Natural killer cell (primary cell): ENCODE data around the gene SELENOI. TPM values are rescaled to one million over a fixed set of nuclear protein-coding genes. Genes with fewer than 3 reads are reported as not detected.

Experiments
- ATAC-seq, 3 donors: fragments of 150-1000 bp in 2 of 3; fragments of 200-7000 bp in 1 of 3; cut with Tn5 transposase; 1 replicate in 1 of 3; 2 replicates in 2 of 3; pipeline ENCODE4 v1.10.0; 2021; ENCODE audit warnings: mild to moderate bottlenecking in 2 of 3, moderate library complexity in 2 of 3
- DNase-seq, 2 donors: peaks; one replicate each; pipeline versions ENCODE4 v3.0.0 to v3.0.0-alpha.2; 2013 to 2021; ENCODE audit warnings: mixed read lengths in 1 of 2
- H3K27ac ChIP-seq: one replicate; pipeline ENCODE4 v1.5.1; 2013; ENCODE audit warnings: mild to moderate bottlenecking, low read length
- H3K27me3 ChIP-seq: one replicate; pipeline ENCODE4 v1.6.1; 2013; ENCODE audit warnings: low read length; ENCODE audit not compliant: control insufficient read depth, insufficient read depth
- H3K36me3 ChIP-seq: one replicate; pipeline ENCODE4 v1.6.1; 2013; ENCODE audit warnings: low read length; ENCODE audit not compliant: control insufficient read depth, insufficient read depth
- H3K4me1 ChIP-seq: one replicate; pipeline ENCODE4 v1.6.1; 2013; ENCODE audit warnings: low read length; ENCODE audit not compliant: control insufficient read depth, insufficient read depth
- H3K4me3 ChIP-seq: one replicate; pipeline ENCODE4 v1.5.1; 2013; ENCODE audit warnings: low read length
- H3K9me3 ChIP-seq: one replicate; pipeline ENCODE4 v1.6.1; 2013; ENCODE audit warnings: low read length; ENCODE audit not compliant: control insufficient read depth, insufficient read depth
- H3K27ac Mint-ChIP-seq, 2 donors: one replicate each; pipeline ENCODE4 v1.8.0; 2022; ENCODE audit warnings: mild to moderate bottlenecking in 2 of 2, mixed read lengths in 2 of 2, moderate library complexity in 1 of 2
- H3K27me3 Mint-ChIP-seq, 2 donors: one replicate each; pipeline ENCODE4 v1.8.0; 2022; ENCODE audit warnings: low read depth in 2 of 2, mixed read lengths in 2 of 2
- H3K36me3 Mint-ChIP-seq: one replicate; pipeline ENCODE4 v1.8.0; 2022; ENCODE audit warnings: mixed read lengths
- H3K4me1 Mint-ChIP-seq, 2 donors: one replicate each; pipeline ENCODE4 v1.8.0; 2022; ENCODE audit warnings: mixed read lengths in 2 of 2
- H3K4me3 Mint-ChIP-seq: one replicate; pipeline ENCODE4 v1.8.0; 2022; ENCODE audit warnings: mild to moderate bottlenecking, moderate library complexity, mixed read lengths
- H3K9me3 Mint-ChIP-seq, 2 donors: one replicate each; pipeline ENCODE4 v1.8.0; 2022; ENCODE audit warnings: mixed read lengths in 2 of 2
- WGBS: methylation state at CpG from one replicate; pipeline ENCODE4 v1.1.7; 2013; ENCODE audit warnings: missing lambda C conversion rate; ENCODE audit not compliant: insufficient coverage; 5-methylcytosine and 5-hydroxymethylcytosine counted together
- intact Hi-C: fragments of 100-400 bp; cut with micrococcal nuclease; formaldehyde crosslinking; loops from one replicate; pipeline ENCODE4 v1.14.2; 2022
- total RNA-seq, 4 donors: library from RNA; stranded (reverse); fragments of 120-200 nt in 1 of 4; gene quantifications; one replicate each; pipeline versions ENCODE4 v1.2.3 to v1.2.4, GENCODE V29; 2013 to 2022
- TF ChIP-seq, protein P1 (sequence below): fragments of 200-600 bp; IDR thresholded peaks from one replicate; pipeline ENCODE4 v1.8.0; 2022; ENCODE audit warnings: antibody characterized with exemption

SELENOI gene
- total RNA-seq, 3 donors from 2014 or later (not counting 1 experiment from before 2014, with no cell fraction given), result 28.1 to 47.6 (median 36.4) TPM

DNA sequence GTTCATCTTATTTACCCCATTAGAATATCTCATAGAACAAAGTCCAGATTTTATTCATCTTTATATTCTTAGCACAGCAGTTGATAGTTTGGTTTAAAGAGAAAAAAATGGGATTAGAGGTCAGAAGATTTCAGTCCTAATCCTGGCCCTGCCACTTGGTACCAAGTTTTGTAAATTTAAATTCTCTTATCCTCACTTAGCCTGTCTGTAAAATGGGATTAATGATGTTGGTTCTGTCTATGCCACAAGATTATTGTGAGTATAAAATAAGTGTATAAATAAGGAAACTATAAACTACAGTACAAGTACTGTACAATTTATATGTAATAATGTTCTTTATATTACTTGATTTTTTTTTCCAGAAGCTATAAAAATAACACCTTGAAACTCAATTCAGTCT lies 38.7 kb downstream of the SELENOI start:
- Histone ChIP-seq H3K27ac (no peak overlapping the region), H3K9me3 (no peaks in the 10 kb centered on the region), H3K4me3 (no peak overlapping the region), H3K27me3 (no peaks in the 10 kb centered on the region), H3K36me3 (peaks cover 42% of the 10 kb centered on the region), H3K4me1 (no peaks in the 10 kb centered on the region)
- ATAC-seq (no peak), DNase-seq (no peak)
- no peak overlapping the region for H3K4me3 Mint-ChIP-seq
- H3K27me3 Mint-ChIP-seq, result no peaks in the 10 kb centered on the region
- no peaks in the 10 kb centered on the region for H3K9me3 Mint-ChIP-seq
- H3K36me3 Mint-ChIP-seq, result peaks cover 8% of the 10 kb centered on the region
- intact Hi-C loops, result no loop called here
- H3K27ac Mint-ChIP-seq, result no peak overlapping the region
- TF ChIP-seq, protein P1, sequence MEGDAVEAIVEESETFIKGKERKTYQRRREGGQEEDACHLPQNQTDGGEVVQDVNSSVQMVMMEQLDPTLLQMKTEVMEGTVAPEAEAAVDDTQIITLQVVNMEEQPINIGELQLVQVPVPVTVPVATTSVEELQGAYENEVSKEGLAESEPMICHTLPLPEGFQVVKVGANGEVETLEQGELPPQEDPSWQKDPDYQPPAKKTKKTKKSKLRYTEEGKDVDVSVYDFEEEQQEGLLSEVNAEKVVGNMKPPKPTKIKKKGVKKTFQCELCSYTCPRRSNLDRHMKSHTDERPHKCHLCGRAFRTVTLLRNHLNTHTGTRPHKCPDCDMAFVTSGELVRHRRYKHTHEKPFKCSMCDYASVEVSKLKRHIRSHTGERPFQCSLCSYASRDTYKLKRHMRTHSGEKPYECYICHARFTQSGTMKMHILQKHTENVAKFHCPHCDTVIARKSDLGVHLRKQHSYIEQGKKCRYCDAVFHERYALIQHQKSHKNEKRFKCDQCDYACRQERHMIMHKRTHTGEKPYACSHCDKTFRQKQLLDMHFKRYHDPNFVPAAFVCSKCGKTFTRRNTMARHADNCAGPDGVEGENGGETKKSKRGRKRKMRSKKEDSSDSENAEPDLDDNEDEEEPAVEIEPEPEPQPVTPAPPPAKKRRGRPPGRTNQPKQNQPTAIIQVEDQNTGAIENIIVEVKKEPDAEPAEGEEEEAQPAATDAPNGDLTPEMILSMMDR, result no peak
- peaks cover 0 to 5% of the 10 kb centered on the region in 2 donors for H3K4me1 Mint-ChIP-seq

DNA sequence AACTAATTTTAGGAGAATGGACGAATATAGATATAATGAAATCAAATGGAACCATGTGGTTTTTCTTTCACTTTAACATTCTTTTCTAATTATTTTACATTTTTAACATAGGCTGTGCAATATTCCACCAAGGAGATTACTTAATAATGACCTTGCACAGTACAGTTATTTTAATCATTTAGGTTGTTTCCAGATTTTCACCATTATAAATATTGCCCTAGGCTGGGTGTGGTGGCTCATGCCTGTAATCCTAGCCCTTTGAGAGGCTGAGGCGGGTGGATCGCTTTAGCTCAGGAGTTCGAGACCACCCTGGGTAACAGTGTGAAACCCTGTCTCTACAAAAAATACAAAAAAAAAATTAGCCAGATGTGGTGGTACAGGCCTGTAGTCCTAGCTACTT lies 41.2 kb downstream of the SELENOI start:
- Histone ChIP-seq H3K27me3 (no peaks in the 10 kb centered on the region), H3K4me1 (no peaks in the 10 kb centered on the region), H3K27ac (no peak overlapping the region), H3K4me3 (no peak overlapping the region), H3K36me3 (peaks cover 47% of the 10 kb centered on the region), H3K9me3 (no peaks in the 10 kb centered on the region)
- H3K27ac Mint-ChIP-seq, result no peak overlapping the region
- DNase-seq (no peak), ATAC-seq (no peak)
- intact Hi-C loops, result no loop called here
- WGBS, result no CpG with 5 or more reads among the region's 4 CpGs
- H3K9me3 Mint-ChIP-seq, result no peaks in the 10 kb centered on the region
- H3K4me3 Mint-ChIP-seq, result no peak overlapping the region
- H3K27me3 Mint-ChIP-seq, result no peaks in the 10 kb centered on the region
- H3K36me3 Mint-ChIP-seq, result peaks cover 8% of the 10 kb centered on the region
- no peaks in the 10 kb centered on the region for H3K4me1 Mint-ChIP-seq
- TF ChIP-seq, protein P1, result no peak

DNA sequence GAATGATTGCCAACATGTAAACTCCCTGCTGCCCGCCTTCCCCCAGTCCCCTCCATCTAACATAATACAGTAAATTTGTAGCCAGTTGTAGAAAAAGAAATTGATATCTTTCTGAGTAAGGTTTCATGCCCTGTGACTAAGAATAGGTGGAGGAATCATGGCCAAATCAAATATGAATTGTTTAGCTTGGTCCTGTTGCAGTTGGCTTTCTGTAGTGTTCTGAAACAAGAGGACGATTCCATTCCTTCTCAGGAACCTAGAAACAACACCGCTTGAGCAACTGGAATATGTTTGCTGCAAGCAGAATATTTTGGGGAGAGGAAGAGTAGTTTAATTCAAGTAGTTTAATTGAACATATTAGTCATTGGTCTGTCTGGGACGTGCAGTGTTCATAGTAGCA lies 48.8 kb downstream of the SELENOI start:
- ATAC-seq (no peak), DNase-seq (no peak)
- Histone ChIP-seq H3K27ac (no peak overlapping the region), H3K4me3 (no peak overlapping the region), H3K36me3 (peaks cover 14% of the 10 kb centered on the region), H3K9me3 (no peaks in the 10 kb centered on the region), H3K4me1 (no peaks in the 10 kb centered on the region), H3K27me3 (no peaks in the 10 kb centered on the region)
- Mint-ChIP-seq H3K9me3 (no peaks in the 10 kb centered on the region), H3K36me3 (peaks cover 7% of the 10 kb centered on the region), H3K27me3 (no peaks in the 10 kb centered on the region), H3K27ac (no peak overlapping the region), H3K4me3 (no peak overlapping the region), H3K4me1 (peaks cover 5 to 6% of the 10 kb centered on the region in 2 donors)
- intact Hi-C loops, result no loop called here
- WGBS, result 100% methylated on average over 2 of the region's 4 CpGs
- TF ChIP-seq, protein P1, result no peak

DNA sequence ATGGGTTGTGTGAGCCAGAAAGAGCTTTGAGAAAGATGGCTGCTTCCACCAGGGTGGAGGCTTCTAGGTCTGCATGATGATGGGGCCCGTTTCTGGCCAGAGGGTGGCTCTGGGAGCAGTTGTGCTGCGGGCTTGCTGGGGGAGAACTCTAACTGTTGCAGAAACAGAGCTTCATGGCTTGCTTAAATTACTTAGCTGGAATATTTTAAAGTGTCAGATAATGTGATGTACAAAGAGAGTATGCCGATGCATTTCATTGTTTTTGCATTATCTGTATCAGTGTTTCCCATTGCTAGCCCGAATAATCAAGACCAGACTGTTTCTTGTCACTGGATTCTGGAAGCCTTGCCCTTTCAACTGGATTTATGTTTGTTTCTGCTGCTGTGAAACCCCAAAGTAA lies 49.5 kb downstream of the SELENOI start:
- H3K4me1 Mint-ChIP-seq, result peaks cover 5 to 10% of the 10 kb centered on the region in 2 donors
- no peaks in the 10 kb centered on the region for H3K9me3 Mint-ChIP-seq
- no peak for DNase-seq
- intact Hi-C loops, result no loop called here
- no peak for ATAC-seq
- H3K4me1 ChIP-seq, result no peaks in the 10 kb centered on the region
- H3K36me3 Mint-ChIP-seq, result peaks cover 7% of the 10 kb centered on the region
- no peak overlapping the region for H3K4me3 ChIP-seq
- H3K4me3 Mint-ChIP-seq, result no peak overlapping the region
- H3K27ac Mint-ChIP-seq, result no peak overlapping the region
- H3K9me3 ChIP-seq, result no peaks in the 10 kb centered on the region
- H3K27ac ChIP-seq, result no peak overlapping the region
- no peaks in the 10 kb centered on the region for H3K27me3 Mint-ChIP-seq
- H3K36me3 ChIP-seq, result peaks cover 8% of the 10 kb centered on the region
- 78% methylated on average over 4 of the region's 4 CpGs for WGBS
- TF ChIP-seq, protein P1, result no peak
- no peaks in the 10 kb centered on the region for H3K27me3 ChIP-seq
